ENCODE results near the gene CDC45. TPM values are rescaled to one million over a fixed set of nuclear protein-coding genes. Genes with fewer than 3 reads are reported as not detected.

CDC45 gene
- total RNA-seq, 4 donors from 2014 or later: 3.4 to 16.7 (median 9.1) TPM

DNA sequence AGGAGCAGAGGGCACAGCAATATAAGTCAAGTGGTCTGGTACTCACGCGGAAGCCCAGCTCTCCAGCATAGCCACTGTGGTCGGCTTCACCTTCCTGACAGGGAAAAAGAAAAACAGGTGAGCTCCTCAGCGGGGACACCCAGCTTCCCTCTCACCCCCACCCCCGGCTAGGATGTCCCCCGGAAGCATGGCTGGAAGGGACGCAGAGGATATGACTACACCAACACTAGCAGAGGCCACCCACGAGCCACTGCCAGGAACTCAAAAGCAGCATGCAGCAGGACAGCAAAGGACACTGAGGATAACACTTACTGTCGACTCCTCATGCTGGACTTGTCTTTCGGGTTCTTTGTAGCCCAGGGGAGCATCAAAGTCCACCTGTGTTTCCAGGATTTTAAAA, 23.2 kb upstream of the CDC45 start:
- no peak for DNase-seq

DNA sequence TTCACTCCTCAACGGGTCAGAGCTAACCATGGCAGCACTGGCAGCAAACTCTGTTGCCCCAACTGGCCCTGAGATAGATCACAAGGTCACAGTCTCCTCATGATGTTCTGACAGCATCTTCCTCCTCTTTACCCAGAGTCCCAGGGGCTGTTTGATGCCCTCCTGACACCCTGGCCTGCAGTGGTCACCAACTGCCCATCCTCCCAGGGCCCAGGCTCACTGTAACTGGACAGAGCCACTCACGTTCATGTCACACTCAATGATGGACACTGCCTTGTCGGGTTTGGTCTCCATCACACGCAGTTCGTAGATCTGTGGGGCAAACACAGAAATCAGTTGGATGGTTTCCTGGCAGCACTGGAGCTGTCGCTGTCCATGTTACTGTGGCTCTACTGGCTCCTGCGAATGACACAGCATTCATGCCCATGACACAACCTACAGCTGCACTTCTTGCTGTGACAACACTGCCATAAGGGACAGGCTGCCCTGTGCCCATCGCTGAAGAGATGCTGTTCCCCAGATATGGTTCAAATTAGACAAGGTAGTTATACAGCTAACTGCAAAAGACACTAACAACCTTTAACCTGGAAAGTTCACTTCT, 21.8 kb upstream of the CDC45 start:
- TF ChIP-seq, protein P1, sequence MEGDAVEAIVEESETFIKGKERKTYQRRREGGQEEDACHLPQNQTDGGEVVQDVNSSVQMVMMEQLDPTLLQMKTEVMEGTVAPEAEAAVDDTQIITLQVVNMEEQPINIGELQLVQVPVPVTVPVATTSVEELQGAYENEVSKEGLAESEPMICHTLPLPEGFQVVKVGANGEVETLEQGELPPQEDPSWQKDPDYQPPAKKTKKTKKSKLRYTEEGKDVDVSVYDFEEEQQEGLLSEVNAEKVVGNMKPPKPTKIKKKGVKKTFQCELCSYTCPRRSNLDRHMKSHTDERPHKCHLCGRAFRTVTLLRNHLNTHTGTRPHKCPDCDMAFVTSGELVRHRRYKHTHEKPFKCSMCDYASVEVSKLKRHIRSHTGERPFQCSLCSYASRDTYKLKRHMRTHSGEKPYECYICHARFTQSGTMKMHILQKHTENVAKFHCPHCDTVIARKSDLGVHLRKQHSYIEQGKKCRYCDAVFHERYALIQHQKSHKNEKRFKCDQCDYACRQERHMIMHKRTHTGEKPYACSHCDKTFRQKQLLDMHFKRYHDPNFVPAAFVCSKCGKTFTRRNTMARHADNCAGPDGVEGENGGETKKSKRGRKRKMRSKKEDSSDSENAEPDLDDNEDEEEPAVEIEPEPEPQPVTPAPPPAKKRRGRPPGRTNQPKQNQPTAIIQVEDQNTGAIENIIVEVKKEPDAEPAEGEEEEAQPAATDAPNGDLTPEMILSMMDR (IDR thresholded peaks at IDR 0.05): no peak
- no peak for TF ChIP-seq POLR2A (IDR thresholded peaks at IDR 0.05)
- Histone ChIP-seq H3K4me3 (no peak overlapping the region), H3K27ac (no peak overlapping the region), H3K9me3 (no peaks in the 10 kb centered on the region), H3K27me3 (no peaks in the 10 kb centered on the region), H3K4me1 (no peaks in the 10 kb centered on the region), H3K36me3 (peaks cover 26 to 100% (median 40%) of the 10 kb centered on the region in 3 donors)
- intact Hi-C loops (cut with DNase I): no loop called here
- no peak for DNase-seq
- whole genome bisulfite sequencing, 2 donors: 93 to 98% methylated on average over 4 to 6 of the region's 8 CpGs

More for the DNA sequence above, 23.2 kb upstream of the CDC45 start:
- Histone ChIP-seq H3K27me3 (no peaks in the 10 kb centered on the region), H3K9me3 (no peaks in the 10 kb centered on the region), H3K4me1 (no peaks in the 10 kb centered on the region), H3K4me3 (no peak overlapping the region), H3K36me3 (peaks cover 26 to 100% (median 36%) of the 10 kb centered on the region in 3 donors), H3K27ac (no peak overlapping the region)
- 94 to 96% methylated on average over 5 to 8 of the region's 10 CpGs for WGBS, 2 donors
- intact Hi-C loops (cut with DNase I): no loop called here
- no peak for TF ChIP-seq POLR2A (IDR thresholded peaks at IDR 0.05)
- TF ChIP-seq, protein P1 (IDR thresholded peaks at IDR 0.05): no peak

DNA sequence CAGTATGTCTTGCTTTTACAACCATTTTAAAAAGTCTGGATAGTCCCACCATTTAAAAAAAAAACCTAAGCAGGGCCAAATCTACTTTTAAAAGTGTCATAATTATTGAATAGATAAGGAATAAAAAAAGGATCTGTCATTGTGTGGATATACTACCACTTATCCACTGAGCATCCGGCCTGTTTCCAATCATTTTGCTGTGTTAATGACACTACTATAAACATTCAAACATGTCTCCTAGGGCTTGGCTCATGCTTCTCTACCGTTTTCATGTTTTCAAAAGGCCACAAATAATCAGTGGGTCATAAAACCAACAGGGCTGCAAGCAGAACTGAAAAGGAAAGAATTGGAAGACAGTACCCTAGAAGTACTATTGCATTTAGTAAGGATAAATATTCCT, 19.7 kb upstream of the CDC45 start:
- no peak for DNase-seq
- H3K4me3 ChIP-seq: no peak overlapping the region
- no peak for TF ChIP-seq POLR2A (IDR thresholded peaks at IDR 0.05)
- TF ChIP-seq, protein P1 (IDR thresholded peaks at IDR 0.05): no peak
- H3K9me3 ChIP-seq: no peaks in the 10 kb centered on the region
- no peak overlapping the region for H3K27ac ChIP-seq
- intact Hi-C loops (cut with DNase I): no loop called here
- H3K4me1 ChIP-seq: no peaks in the 10 kb centered on the region
- peaks cover 21 to 100% (median 32%) of the 10 kb centered on the region in 3 donors for H3K36me3 ChIP-seq
- H3K27me3 ChIP-seq: no peaks in the 10 kb centered on the region
- WGBS, 2 donors: 71 to 81% methylated on average over 2 of the region's 2 CpGs

DNA sequence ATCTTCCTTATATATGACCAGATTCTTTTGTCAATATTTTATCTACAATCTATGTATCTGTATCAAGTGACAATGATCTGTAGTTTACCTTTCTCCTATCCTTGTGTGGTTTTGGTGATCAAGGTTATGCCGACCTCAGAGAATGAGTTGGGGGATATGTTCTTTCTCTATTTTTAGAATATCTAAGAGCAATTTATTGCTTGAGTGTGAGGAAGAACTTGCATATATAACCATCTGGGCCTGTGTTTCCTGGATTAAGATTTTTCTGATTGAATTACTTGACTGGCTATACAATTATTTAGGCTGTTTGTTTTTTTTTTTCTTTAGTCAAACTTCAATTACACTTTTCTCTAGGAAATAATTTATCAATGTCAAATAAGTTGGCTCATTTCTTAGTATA, 18.2 kb upstream of the CDC45 start:
- intact Hi-C loops (cut with DNase I): no loop called here
- TF ChIP-seq, protein P1 (IDR thresholded peaks at IDR 0.05): no peak
- Histone ChIP-seq H3K27me3 (no peaks in the 10 kb centered on the region), H3K9me3 (no peaks in the 10 kb centered on the region), H3K4me1 (no peaks in the 10 kb centered on the region), H3K36me3 (peaks cover 17 to 100% (median 25%) of the 10 kb centered on the region in 3 donors), H3K27ac (no peak overlapping the region), H3K4me3 (no peak overlapping the region)
- DNase-seq: no peak
- 85 to 94% methylated on average over 1 of the region's 1 CpG for WGBS, 2 donors

DNA sequence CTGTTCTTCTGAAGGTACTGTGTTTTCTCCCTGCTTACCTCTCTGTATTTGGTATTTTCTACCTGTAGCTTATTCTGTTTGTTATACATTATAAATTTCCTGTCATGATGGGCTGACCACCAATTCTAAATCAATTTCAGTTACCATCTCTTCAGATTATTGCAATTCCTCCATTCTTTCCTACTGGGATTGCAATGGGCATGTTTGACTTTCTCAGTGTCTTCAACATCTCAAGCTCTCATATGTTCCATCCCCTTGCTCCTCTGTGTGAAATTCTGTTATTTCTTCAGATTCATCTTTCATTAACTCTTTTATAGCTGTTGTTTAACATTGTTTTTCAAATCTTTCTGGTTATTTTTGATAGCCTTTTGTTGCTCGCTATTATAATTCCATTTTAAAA, 16.7 kb upstream of the CDC45 start:
- DNase-seq: no peak
- no peaks in the 10 kb centered on the region for H3K27me3 ChIP-seq
- 96 to 100% methylated on average over 1 of the region's 1 CpG for WGBS, 2 donors
- no peaks in the 10 kb centered on the region for H3K4me1 ChIP-seq
- H3K4me3 ChIP-seq: no peak overlapping the region
- peaks cover 19 to 100% (median 37%) of the 10 kb centered on the region in 3 donors for H3K36me3 ChIP-seq
- H3K27ac ChIP-seq: no peak overlapping the region
- intact Hi-C loops (cut with DNase I): no loop called here
- no peaks in the 10 kb centered on the region for H3K9me3 ChIP-seq
- TF ChIP-seq, protein P1 (IDR thresholded peaks at IDR 0.05): no peak
- no peak for TF ChIP-seq POLR2A (IDR thresholded peaks at IDR 0.05)
